Thyroid gland (tissue), 4 donors: Measurements from ENCODE around the gene C9orf78.

Experiments used
- POLR2A ChIP-seq, 2 donors: fragments of 450-650 bp; IDR thresholded peaks; one replicate each; pipeline ENCODE4 v1.6.1; 2017; ENCODE audit warnings: antibody characterized with exemption in 2 of 2, mild to moderate bottlenecking in 2 of 2, moderate library complexity in 1 of 2
- TF ChIP-seq, protein P1 (sequence below), 6 experiments: fragments of 200-600 bp in 3 of 6; fragments of 450-650 bp in 3 of 6; sonication (generic) in 3 of 6; IDR thresholded peaks; one replicate each; pipeline ENCODE4 v1.5.1; 2016 to 2019; ENCODE audit warnings: antibody characterized with exemption in 6 of 6, mild to moderate bottlenecking in 2 of 6, inconsistent platforms in 1 of 6, moderate library complexity in 1 of 6

GRCh38 chr9:129840034-129840433 lies 5.0 kb upstream of the C9orf78 start:
- TF ChIP-seq, protein P1, sequence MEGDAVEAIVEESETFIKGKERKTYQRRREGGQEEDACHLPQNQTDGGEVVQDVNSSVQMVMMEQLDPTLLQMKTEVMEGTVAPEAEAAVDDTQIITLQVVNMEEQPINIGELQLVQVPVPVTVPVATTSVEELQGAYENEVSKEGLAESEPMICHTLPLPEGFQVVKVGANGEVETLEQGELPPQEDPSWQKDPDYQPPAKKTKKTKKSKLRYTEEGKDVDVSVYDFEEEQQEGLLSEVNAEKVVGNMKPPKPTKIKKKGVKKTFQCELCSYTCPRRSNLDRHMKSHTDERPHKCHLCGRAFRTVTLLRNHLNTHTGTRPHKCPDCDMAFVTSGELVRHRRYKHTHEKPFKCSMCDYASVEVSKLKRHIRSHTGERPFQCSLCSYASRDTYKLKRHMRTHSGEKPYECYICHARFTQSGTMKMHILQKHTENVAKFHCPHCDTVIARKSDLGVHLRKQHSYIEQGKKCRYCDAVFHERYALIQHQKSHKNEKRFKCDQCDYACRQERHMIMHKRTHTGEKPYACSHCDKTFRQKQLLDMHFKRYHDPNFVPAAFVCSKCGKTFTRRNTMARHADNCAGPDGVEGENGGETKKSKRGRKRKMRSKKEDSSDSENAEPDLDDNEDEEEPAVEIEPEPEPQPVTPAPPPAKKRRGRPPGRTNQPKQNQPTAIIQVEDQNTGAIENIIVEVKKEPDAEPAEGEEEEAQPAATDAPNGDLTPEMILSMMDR (IDR thresholded peaks at IDR 0.05), result no peak
- no peak for TF ChIP-seq POLR2A (IDR thresholded peaks at IDR 0.05)
